HG02571 (cell line): Measurements from ENCODE around the gene ADAMTSL1.

ENCODE experiments used
- ATAC-seq: cut with Tn5 transposase; IDR thresholded peaks from one replicate; pipeline ENCODE4 v1.9.1; 2021; ENCODE audit warnings: mild to moderate bottlenecking, moderate library complexity; ENCODE audit not compliant: unreplicated experiment

ADAMTSL1 gene

DNA sequence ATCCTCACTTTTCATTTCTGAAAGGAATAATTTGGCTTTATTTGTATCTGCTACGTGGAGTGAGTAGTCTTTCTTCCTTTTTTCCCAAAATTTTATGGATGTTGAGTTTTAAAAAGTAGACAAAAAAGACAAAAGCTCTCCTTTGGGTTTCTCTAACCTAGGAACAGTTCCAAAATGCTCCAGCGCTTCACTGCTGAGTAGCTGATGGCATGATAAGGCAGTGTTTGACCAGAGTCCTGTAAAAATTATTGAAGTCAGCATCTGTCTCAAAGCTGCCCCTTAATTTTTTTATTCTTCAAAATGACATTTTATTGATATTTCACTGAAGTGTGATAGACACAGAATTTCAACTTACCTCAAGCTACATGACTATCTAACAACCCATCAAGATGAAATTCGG is 219.0 kb downstream of the ADAMTSL1 start:
- no peak for ATAC-seq

DNA sequence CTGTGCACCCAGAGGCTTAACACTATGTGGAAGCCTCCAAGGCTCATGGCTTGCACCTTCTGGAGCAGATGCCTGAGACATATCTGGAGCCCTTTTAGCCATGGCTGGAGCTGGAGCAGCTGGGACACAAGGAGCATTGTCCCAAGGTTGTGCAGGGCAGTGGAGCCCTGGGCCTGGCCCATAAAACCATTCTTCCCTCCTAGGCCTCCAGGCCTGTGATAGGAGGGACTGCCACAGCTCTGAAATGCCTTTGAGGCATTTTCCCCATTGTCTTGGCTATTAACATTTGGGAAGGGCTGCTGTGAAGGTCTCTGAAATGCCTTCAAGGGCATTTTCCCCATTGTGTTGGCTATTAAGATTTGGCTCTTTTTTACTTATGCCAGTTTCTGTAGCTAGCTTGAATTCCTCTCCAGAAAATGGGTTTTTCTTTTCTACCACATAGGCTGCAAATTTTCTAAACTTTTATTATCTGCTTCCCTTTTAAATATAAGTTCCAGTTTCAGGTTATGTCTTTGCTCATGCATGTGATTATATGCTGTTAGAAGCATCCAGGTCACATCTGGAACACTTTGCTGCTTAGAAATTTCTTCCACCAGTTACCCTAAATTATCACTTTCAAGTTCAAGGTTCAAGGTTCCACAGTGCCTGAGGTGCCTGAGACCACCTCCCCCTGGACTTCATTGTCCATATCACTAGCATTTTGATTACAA is 221.2 kb downstream of the ADAMTSL1 start:
- no peak for ATAC-seq

DNA sequence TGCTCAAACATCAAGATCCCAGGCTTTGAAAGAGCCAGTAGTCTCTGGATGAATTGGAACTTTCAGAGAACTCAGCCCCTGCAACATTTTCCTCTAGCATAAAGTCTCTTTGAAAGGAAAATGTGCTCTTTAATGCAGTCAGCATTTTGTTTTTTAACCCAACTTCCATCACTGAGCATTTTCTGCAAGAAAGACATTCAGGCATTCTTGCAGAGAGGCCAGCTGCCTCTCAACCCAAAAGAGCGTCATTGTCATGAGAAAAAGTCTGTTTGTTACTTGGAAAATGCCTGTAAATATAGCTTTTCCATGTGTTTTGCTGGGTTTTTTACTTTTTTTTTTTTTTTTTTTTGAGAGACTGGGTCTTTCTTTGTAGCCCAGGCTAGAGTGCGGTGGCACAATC is 225.0 kb downstream of the ADAMTSL1 start:
- ATAC-seq = no peak

DNA sequence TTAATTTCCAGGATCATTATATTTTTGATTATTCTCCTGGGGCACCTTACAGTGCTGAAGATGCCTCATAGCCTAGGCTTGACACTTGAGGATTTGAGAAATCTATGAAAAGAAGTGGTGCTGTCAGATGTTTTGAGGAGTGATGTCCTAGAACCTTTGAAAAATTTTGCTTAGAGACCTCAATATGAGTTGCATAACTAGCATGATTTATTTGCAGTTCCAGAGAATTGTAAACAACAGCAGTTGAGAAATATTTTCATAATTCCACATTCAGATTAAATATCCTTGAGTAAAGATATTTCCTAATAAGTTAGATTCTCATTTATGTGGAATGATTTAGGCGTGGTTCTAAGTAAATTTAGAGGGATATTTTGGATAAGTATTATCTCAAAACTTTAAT is 225.8 kb downstream of the ADAMTSL1 start:
- ATAC-seq = no peak

DNA sequence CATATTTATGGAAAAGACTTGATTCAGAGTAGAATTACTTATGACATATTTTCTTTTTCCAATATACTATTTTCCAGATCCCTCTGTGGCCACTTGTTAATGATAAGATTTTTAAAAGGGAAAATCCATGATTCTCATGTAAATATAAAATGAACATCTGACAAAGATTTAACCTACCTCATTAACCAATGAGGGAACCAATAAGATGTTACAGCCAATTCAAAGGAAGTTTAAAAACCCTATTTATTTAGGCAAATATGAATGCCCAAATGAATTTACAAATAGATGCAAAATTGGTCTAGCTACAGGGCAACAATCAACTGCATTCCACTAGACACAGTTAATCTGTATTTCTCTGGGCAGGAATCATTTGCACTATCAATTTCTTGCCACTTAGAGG is 226.8 kb downstream of the ADAMTSL1 start:
- ATAC-seq = no peak

DNA sequence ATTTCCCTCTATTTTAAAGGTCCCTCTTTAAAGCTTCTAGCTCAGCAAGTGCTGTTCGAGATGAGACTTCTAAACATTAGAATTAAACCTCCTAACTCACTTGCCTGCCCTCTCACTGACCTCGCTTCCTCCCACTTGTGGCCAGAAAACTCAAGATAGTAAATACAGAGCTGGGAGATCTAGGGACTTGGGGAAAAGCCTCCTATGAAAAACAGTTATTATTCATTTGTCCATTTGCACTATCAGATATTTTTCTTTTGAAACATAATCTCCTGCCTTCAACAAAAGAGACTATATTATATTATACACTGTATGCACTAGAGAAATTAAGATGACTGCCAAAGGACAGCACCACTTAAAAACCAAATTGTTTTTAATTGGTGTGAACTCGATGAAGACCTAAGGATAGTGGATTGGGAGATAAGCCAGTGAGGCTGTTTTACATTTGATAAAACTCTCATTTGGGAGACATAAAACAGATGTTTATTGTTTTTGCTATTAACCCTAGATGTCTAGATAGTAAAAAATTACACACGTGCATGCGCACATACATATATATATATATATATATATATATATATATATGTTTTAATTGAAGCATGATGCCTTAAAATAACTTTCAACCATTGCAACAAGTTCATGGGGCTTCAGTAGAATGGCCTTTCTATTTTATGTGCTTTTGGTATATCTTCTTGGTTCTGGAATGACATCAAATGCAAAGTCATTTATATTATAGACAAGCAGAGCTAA is 229.4 kb downstream of the ADAMTSL1 start:
- no peak for ATAC-seq

DNA sequence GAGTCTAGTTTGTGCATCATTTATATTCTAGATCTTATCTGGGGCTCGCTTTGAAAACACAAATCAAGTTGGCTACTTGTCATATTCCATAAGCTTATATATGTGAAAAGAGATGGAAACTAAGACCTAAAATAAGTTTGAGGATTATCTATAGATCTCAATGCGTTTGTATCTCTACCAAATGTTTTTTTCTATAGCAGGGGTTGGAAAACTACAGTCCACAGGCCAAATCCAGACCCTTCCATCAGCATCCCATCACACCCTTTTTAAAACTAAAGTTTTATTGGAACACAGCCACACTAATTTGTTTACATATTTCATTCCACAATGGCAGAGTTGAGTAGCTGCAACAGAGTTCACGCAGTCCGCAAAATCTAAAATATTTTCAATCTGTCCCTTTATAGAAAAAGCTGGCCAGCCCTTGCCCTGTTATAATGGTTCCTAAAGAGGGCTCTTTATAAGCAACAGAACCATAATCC is 230.0 kb downstream of the ADAMTSL1 start:
- no peak for ATAC-seq

DNA sequence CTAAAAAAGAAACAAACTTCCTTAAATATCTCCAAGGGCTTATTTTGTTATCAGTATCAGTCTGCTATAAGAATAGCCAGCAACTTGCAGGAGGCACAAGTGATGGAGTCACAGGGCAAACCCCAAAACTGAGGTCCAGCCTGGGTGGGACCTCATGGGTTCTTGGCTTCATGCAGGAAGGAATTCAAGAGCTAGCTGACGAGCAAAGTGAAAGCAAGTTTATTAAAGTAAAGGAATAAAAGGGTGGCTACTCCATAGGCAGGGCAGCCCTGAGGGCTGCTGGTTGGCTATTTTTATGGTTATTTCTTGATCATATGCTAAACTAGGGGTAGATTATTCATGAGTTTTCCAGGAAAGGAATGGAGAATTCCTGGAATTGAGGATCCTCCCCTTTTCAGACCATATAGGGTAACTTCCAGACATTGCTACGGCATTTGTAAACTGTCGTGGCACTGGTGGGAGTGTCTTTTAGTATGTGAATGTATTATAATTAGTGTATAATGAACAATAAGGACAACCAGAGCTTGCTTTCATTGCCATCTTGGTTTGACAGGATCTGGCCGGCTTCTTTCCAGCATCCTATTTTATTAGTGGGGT is 231.9 kb downstream of the ADAMTSL1 start:
- ATAC-seq = no peak

DNA sequence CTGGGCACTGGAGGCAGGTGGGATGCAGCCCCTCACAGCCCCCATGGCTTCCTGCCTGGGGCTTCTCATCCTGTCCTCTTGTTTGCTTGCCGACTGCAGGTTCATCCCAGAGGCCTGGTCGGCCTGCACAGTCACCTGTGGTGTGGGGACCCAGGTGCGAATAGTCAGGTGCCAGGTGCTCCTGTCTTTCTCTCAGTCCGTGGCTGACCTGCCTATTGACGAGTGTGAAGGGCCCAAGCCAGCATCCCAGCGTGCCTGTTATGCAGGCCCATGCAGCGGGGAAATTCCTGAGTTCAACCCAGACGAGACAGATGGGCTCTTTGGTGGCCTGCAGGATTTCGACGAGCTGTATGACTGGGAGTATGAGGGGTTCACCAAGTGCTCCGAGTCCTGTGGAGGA is 232.7 kb downstream of the ADAMTSL1 start:
- ATAC-seq = no peak

DNA sequence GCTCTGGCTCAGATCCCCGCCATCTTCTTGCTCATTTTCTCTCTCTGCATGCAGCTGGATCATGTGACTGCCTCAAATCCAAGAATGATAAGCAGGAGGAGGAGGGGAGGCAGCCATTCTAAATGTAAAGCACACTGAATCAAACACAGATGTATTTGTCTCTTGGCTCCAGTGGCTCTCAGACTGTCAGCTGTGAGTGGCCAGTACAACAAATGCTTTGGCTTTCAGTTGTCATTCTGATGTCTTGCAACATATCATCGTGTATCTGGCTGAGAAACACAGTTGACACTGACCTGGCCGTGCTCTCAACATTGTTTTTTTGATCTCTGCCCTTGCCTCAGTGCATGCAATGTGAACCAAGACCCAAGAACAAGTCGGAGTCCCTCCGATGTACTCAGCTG is 233.1 kb downstream of the ADAMTSL1 start:
- ATAC-seq = no peak

DNA sequence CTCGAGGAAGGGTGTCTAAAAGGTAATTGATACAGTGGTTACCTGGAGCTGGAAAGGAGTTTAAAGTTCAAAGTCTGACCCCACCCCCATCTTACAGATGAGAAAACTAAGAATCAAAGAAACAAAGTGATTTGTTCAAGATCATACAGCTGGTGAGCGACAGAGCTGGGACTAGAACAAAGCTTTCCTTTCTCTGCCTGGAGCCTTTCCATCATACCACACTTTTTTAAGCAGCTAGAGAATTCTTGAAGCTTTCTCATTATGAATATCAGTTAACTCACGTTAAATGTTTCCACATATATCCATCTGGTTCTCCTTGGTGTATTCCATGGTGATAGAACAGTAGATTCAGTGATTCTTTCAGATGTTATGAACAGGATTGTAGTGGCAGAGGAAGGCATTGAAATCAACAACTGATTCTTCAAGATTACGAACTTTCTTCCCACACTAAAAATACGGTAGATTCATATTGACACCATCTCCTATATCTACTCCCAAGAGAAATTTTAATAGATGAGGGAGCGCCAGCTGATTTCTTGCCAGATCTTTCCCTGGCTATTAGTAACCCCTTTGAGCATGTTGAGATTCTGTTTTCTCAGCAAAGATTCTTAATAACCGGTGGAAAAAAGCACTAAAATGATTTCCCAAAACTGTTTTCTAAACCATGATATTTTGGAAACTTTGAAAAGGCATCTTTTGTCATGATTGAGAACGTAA is 233.7 kb downstream of the ADAMTSL1 start:
- no peak for ATAC-seq

DNA sequence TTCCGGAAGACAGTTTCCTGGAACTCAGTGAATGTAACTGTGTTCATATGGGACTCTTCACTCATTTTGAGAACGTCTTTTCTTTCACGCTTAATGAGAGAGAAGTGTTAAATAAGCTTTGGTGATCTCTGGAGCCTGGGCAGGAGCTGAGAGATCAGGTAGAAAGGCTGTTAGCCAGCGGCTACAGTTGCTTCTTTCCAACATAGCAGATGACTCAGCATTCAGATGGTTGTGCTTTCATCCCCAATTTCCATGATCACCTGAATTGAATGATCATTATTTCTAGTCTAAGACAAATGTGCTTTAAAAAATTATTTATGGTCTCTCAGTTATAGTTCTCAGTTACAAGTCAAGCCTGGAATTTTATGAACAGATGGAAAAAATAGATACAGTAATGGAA is 234.5 kb downstream of the ADAMTSL1 start:
- ATAC-seq = no peak

DNA sequence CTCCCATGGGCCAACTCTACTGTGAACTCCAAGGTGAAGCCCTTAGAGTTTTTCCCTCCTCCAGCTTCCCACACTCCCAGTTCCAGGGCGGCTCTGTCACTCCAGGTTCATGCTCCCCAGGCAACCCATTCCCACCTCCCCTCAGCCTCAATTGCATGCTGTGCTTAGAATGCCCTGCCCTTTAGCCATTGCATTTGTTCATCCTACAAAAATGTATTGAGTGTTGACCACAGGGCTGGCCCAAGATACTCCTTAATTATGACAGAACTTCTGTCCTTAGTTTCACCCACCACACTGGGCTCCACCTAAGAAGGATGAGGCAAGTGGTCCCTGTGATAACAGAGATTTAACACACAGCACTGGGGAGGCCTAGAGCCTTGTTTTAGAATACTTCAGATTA is 236.1 kb downstream of the ADAMTSL1 start:
- no peak for ATAC-seq

DNA sequence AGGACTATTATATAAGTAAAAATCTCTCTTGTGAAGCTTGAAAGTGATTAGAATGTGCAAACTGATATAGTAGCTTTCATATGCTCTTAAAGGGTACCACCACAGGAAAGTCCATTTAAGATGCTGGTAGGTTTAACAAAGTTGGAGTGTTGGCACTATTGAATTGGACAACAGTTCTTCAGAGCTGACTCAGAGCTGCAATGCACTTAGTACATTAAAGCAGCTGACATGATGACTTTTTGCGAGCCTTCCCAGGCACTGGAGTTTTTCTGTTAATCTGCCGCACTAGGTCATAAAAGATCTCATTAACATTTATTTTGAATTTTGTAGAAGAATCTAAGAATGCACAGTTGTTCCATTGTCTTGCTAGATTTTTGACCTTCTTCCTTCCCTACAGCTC is 243.8 kb downstream of the ADAMTSL1 start:
- ATAC-seq = no peak

DNA sequence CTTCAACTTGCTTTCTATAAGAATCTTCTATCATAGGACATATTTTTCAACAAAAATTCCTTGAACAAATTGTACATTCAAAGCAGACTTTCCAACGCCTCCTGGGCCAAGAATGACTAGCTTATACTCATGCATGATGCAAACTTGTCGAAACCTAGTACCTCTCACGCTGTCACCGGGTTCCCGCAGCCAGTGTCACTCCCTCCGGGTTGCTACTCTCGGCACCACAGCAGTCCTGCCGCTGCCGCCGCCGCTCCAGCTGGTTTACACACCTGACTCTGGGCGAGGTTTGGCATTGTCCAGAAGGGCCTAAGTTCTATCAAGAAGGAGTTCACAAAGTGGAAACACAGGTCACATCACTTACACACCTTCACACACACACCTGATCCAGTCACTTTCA is 244.4 kb downstream of the ADAMTSL1 start:
- ATAC-seq = no peak

DNA sequence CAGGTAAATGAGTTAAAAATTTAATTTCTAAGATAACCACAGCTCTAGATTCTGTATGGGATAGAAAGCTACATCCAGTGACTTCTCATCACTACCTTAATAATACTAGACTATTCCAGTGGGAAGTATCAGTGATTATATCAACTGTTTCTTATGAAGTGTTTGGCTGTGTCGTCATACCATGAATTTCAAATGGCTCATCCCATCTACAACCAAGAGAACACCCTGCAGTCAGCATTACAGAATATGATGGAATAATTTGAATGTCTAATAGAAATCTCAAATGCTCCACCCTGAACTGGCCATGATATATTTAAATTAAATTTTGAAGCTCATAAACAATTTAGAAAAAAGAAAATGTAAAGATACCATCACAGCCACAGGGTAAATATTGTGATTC is 245.0 kb downstream of the ADAMTSL1 start:
- no peak for ATAC-seq

DNA sequence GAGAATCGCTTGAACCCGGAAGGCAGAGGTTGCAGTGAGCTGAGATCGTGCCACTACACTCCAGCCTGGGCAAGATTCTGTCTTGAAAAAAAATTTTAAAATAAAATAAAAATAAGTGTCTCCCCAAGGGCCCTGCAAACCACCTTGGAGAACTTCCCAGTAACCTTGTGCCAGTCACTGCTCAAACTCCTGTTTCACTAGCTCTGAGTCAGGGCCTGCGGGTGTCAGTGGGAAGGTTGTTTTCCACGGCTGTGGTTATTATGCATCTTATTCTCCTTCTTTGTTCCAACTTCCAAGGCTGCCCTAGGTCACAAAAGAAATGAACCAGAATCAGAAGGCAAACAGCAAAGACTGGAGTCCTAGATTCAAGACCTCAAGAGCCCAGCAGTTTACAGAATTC is 246.7 kb downstream of the ADAMTSL1 start:
- ATAC-seq = no peak

DNA sequence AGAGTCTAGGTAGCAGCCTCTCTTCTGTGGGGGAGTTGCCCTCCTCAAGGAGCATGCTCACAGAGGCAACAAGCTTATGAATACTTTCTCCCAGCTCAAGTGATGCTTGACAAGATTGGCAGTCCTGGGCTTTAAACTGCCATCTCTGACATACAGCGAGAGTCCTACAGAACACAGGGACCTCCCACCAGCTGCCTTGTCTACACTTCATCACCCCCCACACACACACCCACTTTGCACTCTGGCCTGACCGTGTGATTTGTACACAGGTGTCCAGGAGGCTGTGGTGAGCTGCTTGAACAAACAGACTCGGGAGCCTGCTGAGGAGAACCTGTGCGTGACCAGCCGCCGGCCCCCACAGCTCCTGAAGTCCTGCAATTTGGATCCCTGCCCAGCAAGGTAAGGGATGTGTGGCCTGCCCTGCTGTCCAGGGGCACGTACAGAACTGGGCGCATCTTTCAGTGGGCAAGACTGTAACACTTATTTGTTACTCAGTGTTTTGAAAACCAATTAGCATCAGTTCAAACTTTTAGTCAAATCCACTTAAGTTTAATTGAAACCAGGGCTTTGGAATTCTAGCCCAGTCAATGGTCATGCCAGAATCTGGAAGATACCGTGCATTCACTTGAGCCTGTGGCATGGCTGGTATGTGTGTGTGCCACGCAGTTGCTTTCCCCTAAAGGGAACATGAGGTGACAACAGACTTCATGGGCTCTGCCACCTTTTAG is 247.5 kb downstream of the ADAMTSL1 start:
- no peak for ATAC-seq

DNA sequence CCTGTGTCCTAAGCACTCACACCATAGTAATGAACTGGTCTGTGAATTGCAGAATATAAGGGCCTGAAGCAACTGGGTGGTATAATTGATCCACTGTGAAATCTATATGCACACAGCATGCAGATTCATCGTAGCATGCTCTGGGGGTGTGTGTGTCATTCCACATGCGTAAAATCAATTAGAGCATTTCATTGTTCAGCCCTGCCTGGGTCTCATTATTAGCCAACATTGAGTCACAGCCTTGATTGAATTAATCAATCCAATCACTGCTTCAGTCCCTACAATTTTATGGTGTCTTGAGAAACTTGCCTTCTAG is 248.0 kb downstream of the ADAMTSL1 start:
- ATAC-seq = no peak

DNA sequence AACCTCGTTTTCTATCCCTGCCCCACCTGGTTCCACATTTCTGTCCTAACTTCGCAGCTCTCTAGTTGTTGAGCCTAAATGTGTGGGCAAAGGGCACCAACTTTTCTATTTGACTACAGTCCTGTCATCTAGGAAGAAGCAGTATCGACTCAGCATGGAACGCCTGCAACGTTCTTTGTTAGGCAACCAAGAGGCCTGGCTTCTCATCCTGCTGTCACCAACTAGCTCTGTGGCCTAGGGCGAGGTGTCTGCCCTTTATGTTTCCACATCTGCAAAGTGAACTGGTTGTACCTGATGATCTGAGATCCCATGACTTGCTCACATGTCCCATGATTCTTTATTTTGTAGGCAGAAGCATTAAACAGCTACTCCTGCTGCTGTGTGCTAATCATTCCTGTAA is 248.9 kb downstream of the ADAMTSL1 start:
- ATAC-seq = no peak

DNA sequence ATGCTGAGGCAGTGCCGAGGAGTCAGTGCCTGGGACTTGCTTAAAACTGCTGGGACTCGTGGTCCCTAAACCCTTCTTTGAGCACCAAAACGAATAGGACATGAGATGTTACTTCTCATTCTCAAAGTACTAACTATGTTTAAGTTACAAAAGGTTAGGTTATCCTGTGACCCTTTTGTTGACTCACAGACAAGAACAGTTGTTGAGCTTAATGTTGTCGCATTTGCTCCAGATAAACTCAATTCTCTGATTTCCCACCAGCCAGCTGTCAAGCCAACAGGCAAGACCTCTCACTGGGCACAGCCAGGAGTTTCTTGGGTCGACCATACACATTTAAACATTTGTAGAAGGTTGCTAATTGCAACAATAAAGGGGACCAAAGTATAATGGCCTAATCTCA is 249.4 kb downstream of the ADAMTSL1 start:
- no peak for ATAC-seq
